Measurements from ENCODE around the gene SLX1A. TPM values are rescaled to one million over a fixed set of nuclear protein-coding genes. Genes with fewer than 3 reads are reported as not detected.

Gene SLX1A
- total and polyA plus RNA-seq, 9 of the 15 experiments (the other 6 are each of a cell fraction or from before 2014, with no cell fraction given): 2.3 to 86.5 (median 11.6) TPM

- no peak for TF ChIP-seq BCLAF1 (IDR thresholded peaks at IDR 0.05; ENCODE audit: borderline replicate concordance in 1 of 2, control insufficient read depth in 1 of 2, low read depth in 2 of 2, low read length in 1 of 2)
- TF ChIP-seq HNRNPL (IDR thresholded peaks at IDR 0.05; ENCODE audit: low read depth, low read length): no peak
- TF ChIP-seq MAZ (CRISPR knock-in tag; conservative IDR thresholded peaks at IDR 0.05 in 1 of 2, IDR thresholded peaks at IDR 0.05 in 1 of 2): 0 out of 4 replicates have a peak, but pooled peaks of 1 of the 2 experiments have one; percentile 9
- TF ChIP-seq ZNF766 (CRISPR knock-in tag; conservative IDR thresholded peaks at IDR 0.05): no peak
Observed at GRCh38 chr16:30184891-30185682, 8.6 kb upstream of the SLX1A start (continued).

Data from K562 (cell line).